Activated CD4-positive, alpha-beta T cell treated with anti-CD3 and anti-CD28 coated beads, Interleukin-2, amount 50 U/mL, for 1 hour (primary cell): Measurements from ENCODE around the gene EVI5.
"Not testable (repeated sequence)": the region's sequence is repeated elsewhere in the genome, so short reads cannot be mapped to it uniquely, and the experiment has no call there.

Source experiments
- DNase-seq: peaks from one replicate; pipeline ENCODE4 v3.0.0-alpha.2; 2020

EVI5 gene

GRCh38 chr1:92679980-92680379, 104.9 kb downstream of the EVI5 start:
- no peak for DNase-seq

DNA sequence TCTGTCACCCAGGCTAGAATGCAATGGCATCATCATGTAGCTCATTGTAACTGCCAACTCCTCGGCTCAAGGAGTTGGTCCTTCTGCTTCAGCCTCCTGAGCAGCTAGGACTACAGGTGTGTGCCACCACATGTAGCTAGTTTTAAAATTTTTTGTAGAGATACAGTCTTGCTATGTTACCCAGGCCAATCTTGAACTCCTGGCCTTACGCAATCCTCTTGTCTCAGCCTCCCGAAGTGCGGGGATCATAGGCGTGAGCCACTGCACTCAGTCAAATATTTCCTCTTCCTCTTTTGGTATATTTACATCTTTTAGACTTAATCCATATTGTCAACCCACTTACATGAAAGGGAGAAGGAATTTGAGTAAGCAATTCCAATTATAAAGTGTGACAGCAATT, 121.1 kb downstream of the EVI5 start:
- no peak for DNase-seq

GRCh38 chr1:92662048-92662447, 122.9 kb downstream of the EVI5 start:
- DNase-seq, result no peak

GRCh38 chr1:92657701-92658100, 127.2 kb downstream of the EVI5 start:
- no peak for DNase-seq

- no peak for DNase-seq
Observed at GRCh38 chr1:92655197-92655801, 129.6 kb downstream of the EVI5 start.

- no peak for DNase-seq
Observed at GRCh38 chr1:92653605-92654381, 131.1 kb downstream of the EVI5 start.

- DNase-seq, result not testable (repeated sequence)
Observed at GRCh38 chr1:92640686-92641085, 144.2 kb downstream of the EVI5 start.

DNA sequence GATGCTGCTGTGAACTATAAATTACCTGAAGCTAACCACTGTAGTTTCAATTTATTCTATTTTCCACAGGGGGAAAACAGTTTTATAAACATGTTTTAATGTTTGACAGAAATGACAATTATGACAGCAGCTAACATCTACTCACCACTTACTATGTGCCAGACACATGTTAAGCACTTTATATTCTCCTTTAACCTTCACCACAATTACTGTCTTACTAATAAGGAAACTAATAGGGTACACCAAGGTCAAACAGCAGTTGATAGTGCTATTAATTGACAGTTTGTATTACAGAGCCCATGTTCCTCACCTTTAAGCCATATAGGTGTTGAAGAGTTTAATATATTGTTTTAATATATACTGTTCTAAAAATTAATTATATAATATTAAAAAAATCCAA, 146.4 kb downstream of the EVI5 start:
- DNase-seq, result no peak

DNA sequence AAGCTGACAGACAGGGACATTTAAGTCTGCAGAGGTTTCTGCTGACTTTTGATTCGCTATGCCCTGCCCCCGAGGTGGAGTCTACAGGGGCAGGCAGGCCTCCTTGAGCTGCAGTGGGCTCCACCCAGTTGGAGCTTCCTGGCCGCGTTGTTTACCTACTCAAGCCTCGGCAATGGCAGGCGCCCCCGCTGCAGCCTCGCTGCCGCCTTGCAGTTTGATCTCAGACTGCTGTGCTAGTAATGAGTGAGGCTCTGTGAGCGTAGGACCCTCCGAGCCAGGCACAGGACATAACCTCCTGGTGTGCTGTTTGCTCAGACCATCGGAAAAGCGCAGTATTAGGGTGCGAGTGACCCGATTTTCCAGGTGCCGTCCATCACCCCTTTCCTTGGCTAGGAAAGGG, 149.7 kb downstream of the EVI5 start:
- not testable (repeated sequence) for DNase-seq

GRCh38 chr1:92623187-92623778, 161.6 kb downstream of the EVI5 start:
- no peak for DNase-seq

GRCh38 chr1:92619466-92620189, 165.3 kb downstream of the EVI5 start:
- no peak for DNase-seq

GRCh38 chr1:92601044-92601443, 183.9 kb downstream of the EVI5 start:
- no peak for DNase-seq

GRCh38 chr1:92599184-92599583, 185.7 kb downstream of the EVI5 start:
- no peak for DNase-seq

DNA sequence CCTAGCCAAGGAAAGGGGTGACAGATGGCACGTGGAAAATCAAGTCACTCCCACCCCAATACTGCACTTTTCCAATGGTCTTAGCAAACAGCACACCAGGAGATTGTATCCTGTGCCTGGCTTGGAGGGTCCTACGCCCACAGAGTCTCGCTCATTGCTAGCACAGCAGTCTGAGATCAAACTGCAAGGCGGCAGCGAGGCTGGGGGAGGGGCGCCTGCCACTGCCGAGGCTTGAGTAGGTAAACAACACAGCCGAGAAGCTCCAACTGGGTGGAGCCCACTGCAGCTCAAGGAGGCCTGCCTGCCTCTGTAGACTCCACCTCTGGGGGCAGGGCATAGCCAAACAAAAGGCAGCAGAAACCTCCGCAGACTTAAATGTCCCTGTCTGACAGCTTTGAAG, 195.5 kb downstream of the EVI5 start:
- not testable (repeated sequence) for DNase-seq

DNA sequence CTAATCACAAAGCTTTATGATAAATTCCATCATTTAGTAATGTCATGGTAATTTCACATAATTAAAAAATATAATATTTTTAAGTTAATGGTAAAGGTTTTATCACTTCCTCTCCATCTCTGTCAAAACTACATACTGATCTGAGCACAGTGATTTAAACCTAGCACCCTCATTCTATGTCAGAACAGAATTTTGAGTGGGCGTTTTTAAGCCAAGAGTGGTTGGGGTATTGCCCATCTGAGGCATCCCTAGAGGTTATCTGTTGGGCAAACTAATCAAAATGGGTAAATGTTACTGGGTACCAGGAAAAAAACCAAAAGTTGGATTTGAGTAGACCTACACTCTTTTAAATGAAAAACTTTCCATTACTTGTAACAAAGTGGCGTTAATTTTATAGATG, 197.5 kb downstream of the EVI5 start:
- DNase-seq, result no peak

GRCh38 chr1:92585831-92586230, 199.1 kb downstream of the EVI5 start:
- no peak for DNase-seq

DNA sequence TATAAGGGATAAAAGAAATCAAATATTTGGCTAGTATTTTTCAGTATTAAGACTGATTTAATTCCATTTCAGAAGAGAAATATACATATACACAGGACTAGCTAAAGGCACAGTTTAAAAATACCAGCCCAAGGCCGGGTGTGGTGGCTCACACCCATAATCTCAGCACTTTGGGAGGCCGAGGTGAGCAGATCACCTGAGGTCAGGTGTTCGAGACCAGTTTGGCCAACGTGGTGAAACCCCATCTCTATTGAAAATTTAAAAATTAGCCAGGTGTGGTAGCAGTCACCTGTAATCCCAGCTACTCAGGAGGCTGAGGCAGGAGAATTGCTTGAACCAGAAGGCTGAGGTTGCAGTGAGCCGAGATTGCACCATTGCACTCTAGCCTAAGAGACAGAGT, 200.1 kb downstream of the EVI5 start:
- not testable (repeated sequence) for DNase-seq

GRCh38 chr1:92583821-92584760, 200.8 kb downstream of the EVI5 start:
- DNase-seq, result no peak

GRCh38 chr1:92577261-92577895, 207.5 kb downstream of the EVI5 start:
- DNase-seq, result no peak

GRCh38 chr1:92575123-92575522, 209.8 kb downstream of the EVI5 start:
- DNase-seq, result no peak

DNA sequence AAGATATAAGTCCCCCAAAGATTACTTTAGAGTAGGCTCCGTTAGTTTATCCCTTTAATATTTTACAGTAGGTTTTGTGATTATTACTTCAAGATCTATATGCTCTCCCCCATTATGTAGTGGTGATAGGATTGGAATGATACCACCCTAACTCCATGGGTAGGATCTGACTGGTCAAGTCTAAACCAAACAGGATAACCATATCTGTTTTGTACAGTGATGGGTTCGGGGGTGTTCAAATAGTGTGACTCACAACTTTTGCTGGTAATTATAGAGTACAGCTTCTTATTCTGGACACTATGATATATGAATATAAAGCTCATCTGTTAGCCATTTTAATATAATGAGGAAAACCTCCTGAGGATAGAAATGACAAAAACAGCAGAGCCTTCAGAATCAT, 212.4 kb downstream of the EVI5 start:
- DNase-seq, result no peak

- no peak for DNase-seq
Observed at GRCh38 chr1:92571578-92571977, 213.3 kb downstream of the EVI5 start.
